GM21447 (cell line): ENCODE results near the gene MRI1.
"Not testable (repeated sequence)": the region's sequence is repeated elsewhere in the genome, so short reads cannot be mapped to it uniquely, and the experiment has no call there.

Experiments used
- ATAC-seq: cut with Tn5 transposase; IDR thresholded peaks from one replicate; pipeline ENCODE4 v1.9.1; 2021; ENCODE audit not compliant: unreplicated experiment

Gene MRI1

DNA sequence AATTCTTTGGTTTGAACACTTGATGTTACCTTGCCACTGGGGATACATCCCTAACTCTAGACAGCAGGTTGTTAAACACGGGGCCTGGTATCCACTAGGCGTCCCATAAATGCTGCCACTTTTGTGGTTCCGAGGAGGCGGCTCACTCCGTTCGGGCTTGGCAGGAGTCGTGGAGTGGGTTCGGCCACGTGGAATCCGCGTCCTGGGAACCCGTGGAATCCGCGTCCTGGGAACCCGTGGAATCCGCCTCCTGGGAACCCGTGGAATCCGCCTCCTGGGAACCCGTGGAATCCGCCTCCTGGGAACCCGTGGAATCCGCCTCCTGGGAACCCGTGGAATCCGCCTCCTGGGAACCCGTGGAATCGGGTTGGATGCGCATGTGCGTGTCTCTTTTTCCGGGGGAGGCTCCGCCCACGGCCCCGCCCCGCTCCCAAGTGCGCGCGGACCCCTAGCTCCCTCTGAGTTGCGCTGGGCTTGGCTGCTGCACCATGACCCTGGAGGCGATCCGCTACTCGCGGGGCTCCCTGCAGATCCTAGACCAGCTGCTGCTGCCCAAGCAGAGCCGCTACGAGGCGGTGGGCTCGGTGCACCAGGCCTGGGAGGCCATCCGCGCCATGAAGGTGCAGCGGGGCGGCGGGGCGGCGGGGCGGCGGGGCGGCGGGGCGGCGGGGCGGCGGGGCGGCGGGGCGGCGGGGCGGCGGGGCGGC lies at the start of gene MRI1:
MRI1 (plus strand) TSS at position 422 of the 707 bp plus-strand sequence; CDS start at position 489, 67 bp downstream.
- no peak for ATAC-seq

GRCh38 chr19:13717194-13717643 lies 47.1 kb upstream of the MRI1 start:
- ATAC-seq, result no peak

DNA sequence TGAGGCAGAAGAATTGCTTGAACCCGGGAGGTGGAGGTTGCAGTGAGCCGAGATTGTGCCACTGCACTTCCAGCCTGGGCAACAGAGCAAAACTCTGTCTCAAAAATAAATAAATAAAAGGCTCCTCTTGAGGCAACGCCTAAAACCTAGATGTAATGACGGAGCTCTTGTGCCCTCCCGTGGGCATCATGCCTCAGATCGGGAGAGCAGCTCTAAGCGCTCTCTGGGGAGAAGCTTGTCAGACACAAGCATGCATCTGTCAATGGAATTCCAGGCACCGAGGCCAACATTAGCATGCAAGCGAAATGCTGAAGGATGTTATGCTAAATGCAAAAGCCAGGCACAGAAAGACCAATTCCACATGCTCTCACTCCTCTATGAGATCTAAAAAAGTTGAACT lies 45.6 kb upstream of the MRI1 start:
- no peak for ATAC-seq

DNA sequence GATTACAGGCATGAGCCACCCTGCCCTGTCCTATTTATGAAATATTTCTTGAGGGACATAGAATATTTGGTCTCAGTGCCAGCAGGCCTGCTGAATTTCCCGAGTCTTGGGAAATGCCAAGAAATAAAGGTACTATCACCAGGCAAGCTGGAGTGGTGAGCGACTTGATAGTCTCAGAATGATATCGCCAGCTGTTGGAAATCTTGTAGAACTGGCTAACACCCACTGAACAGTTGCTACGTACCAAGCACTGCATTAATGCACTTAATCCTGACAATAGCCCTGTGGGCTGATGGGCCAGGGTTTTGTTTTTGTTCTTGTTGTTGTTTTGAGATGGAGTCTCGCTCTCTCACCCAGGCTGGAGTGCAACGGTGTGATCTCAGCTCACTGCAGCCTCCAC lies 42.2 kb upstream of the MRI1 start:
- ATAC-seq, result no peak

GRCh38 chr19:13723206-13723605 lies 41.1 kb upstream of the MRI1 start:
- ATAC-seq, result no peak

- no peak for ATAC-seq
Observed at GRCh38 chr19:13726323-13726722, 38.0 kb upstream of the MRI1 start.

GRCh38 chr19:13727798-13728197 lies 36.5 kb upstream of the MRI1 start:
- no peak for ATAC-seq

DNA sequence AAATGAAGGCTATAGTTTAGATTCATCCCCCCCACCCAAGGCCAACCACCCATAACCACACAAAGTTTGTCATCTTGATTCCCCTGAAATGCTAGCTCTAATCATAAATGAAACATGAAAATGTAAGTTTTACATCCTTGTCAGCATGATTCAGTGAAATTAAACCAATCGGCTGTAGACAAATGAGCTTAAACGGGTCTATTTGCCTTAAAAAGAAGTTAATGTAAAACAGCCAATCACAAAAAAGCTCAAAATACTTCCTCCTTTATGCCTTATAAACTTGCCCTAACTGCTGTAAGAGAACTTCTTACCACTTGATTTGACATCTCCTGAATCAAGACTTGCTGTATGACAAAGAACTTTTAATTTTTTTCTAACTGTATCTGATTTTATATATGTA lies 34.5 kb upstream of the MRI1 start:
- ATAC-seq, result no peak

GRCh38 chr19:13731147-13731964 lies 33.0 kb upstream of the MRI1 start:
- peak; percentile 95 for ATAC-seq

- no peak for ATAC-seq
Observed at GRCh38 chr19:13732337-13732736, 32.0 kb upstream of the MRI1 start.

- ATAC-seq, result no peak
Observed at GRCh38 chr19:13734751-13735150, 29.6 kb upstream of the MRI1 start.

GRCh38 chr19:13738073-13738472 lies 26.2 kb upstream of the MRI1 start:
- ATAC-seq, result no peak

GRCh38 chr19:13741893-13742292 lies 22.4 kb upstream of the MRI1 start:
- ATAC-seq, result no peak

GRCh38 chr19:13742756-13743155 lies 21.6 kb upstream of the MRI1 start:
- no peak for ATAC-seq

- ATAC-seq, result no peak
Observed at GRCh38 chr19:13744174-13744573, 20.1 kb upstream of the MRI1 start.

DNA sequence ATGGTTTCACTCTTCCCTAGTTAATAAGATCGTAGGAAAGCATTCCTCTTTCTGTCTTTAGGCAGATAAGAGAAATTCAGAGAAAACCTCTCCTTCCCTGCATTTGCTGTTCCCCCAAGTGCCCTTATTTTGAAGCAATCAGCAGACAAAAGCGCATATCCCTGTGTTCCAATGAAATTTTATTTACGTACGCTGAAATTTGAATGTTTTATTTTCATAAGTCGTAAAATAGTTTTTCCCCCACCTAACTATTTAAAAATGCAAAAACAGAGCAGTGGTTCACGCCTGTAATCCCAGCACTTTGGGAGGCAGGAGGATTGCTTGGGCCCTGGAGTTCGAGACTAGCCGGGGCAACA lies 17.2 kb upstream of the MRI1 start:
- ATAC-seq, result no peak

DNA sequence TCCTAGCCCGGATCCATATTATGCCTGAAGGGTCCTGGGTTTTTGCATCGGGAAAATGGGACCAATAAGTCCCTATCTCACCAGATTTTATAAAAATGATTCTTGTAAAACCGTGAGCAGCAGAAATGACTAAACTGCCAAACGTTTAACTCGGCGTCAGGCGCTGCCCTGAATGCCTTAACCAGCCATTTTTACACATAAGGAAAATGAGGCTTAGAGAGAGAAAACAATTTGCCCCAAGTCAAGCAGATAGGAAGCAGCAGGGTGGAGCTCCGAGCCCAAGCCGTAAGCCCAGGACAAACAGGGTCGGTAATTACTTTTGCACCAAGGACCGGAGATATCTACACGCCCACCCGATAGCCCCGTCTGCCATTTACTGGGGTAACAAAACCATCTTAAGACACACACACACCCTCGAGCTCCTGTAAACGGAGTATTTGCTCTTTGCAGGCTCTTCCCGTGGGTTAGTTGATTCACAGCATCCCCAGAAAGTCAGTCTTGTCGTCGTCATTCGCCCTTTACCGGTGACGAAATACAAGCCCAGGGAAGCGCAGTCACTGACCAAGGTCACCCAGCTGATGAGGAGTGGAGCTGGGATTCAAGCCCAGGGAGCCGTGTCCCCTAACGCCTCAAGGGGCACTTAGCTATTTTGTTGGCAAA lies 16.0 kb upstream of the MRI1 start:
- ATAC-seq, result no peak

DNA sequence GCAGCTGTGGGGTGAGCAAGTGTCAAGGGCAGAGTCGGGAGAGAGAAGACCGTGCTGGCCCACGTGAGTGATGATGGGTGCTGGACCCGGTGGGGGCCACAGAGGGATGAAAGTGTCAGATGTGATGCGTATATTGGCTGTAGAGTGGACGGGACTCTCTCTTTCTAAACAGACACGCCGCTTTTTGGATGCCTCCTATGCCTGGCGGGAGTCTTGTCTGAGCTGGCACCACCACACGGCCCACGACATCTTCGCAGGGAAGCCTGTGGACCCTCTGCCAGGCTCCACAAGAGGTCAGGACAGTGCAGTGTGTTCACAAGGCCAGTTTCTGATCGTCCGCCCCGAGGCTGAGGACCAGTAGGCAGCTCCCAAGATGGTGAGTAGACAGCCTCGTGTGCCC lies 12.9 kb upstream of the MRI1 start:
- ATAC-seq, result no peak

- ATAC-seq, result not testable (repeated sequence)
Observed at GRCh38 chr19:13753622-13754021, 10.7 kb upstream of the MRI1 start.

- ATAC-seq, result no peak
Observed at GRCh38 chr19:13756210-13756609, 8.1 kb upstream of the MRI1 start.

- no peak for ATAC-seq
Observed at GRCh38 chr19:13757805-13758772, 6.2 kb upstream of the MRI1 start.
